Prostate gland (tissue), 2 donors: ENCODE data around the gene FXYD4.

Experiments
- CTCF ChIP-seq, 4 experiments: fragments of 200-600 bp in 2 of 4; fragments of 450-650 bp in 2 of 4; sonication (generic) in 2 of 4; IDR thresholded peaks; 1 replicate in 3 of 4; 2 replicates in 1 of 4; pipeline ENCODE4 v1.5.1; 2016 to 2019; ENCODE audit warnings: antibody characterized with exemption in 4 of 4, mild to moderate bottlenecking in 2 of 4, moderate library complexity in 2 of 4
- POLR2A ChIP-seq: fragments of 450-650 bp; IDR thresholded peaks from one replicate; pipeline ENCODE4 v1.6.1; 2016; ENCODE audit warnings: antibody characterized with exemption, mild to moderate bottlenecking
- POLR2AphosphoS5 ChIP-seq: sonication (generic); formaldehyde crosslinking; IDR thresholded peaks from one replicate; pipeline ENCODE4 v1.6.1; 2017; ENCODE audit warnings: antibody characterized with exemption

GRCh38 chr10:43386549-43386948 is 15.1 kb downstream of the FXYD4 start:
- no peak for TF ChIP-seq POLR2A
- no peak for TF ChIP-seq CTCF (IDR thresholded peaks at IDR 0.05)
- no peak for TF ChIP-seq POLR2AphosphoS5
